ENCODE measurements around the gene BORCS5. TPM values are rescaled to one million over a fixed set of nuclear protein-coding genes. Genes with fewer than 3 reads are reported as not detected.

BORCS5 gene
- total and polyA plus RNA-seq, 2 experiments from 2014 or later = 11.3 to 12.6 TPM

- DNase-seq (ENCODE audit: low spot score) (no peak), ATAC-seq (no peak)
- Mint-ChIP-seq H3K4me3 (no peak overlapping the region), H3K36me3 (ENCODE audit: low read depth) (no peaks in the 10 kb centered on the region), H3K27ac (no peak overlapping the region), H3K4me1 (peaks cover 28% of the 10 kb centered on the region), H3K27me3 (ENCODE audit: insufficient read depth, low read depth, poor library complexity) (peaks cover 10% of the 10 kb centered on the region), H3K9me3 (no peaks in the 10 kb centered on the region)
- Histone ChIP-seq H3K27ac (ENCODE audit: low read depth) (no peak overlapping the region), H4K20me1 (replicated peaks; ENCODE audit: insufficient read depth) (no peaks in the 10 kb centered on the region; the same call in 1 of the 2 replicates), H3K27me3 (ENCODE audit: insufficient read depth) (no peaks in the 10 kb centered on the region), H3K4me3 (no peak overlapping the region), H2AFZ (no peak overlapping the region), H3F3A (replicated peaks; ENCODE audit: low read depth) (0 out of 2 replicates have a peak, but pooled peaks cover 2% of the 10 kb centered on the region), H3K36me3 (ENCODE audit: insufficient read depth) (no peaks in the 10 kb centered on the region), H3K4me2 (no peak overlapping the region), H3K79me2 (replicated peaks; ENCODE audit: insufficient read depth) (no peaks in the 10 kb centered on the region), H3K9me2 (ENCODE audit: insufficient read depth) (no peaks in the 10 kb centered on the region), H3K4me1 (ENCODE audit: insufficient read depth) (peaks cover 19% of the 10 kb centered on the region)
- TF ChIP-seq JUNB (IDR thresholded peaks at IDR 0.05; ENCODE audit: unreplicated experiment) (no peak), NANOG (IDR thresholded peaks at IDR 0.05; ENCODE audit: borderline replicate concordance) (no peak), CREB1 (CRISPR knock-in tag; IDR thresholded peaks at IDR 0.05; ENCODE audit: low read depth) (no peak), EZH2 (IDR thresholded peaks at IDR 0.05; ENCODE audit: low read depth, unreplicated experiment) (no peak), EZH2phosphoT487 (IDR thresholded peaks at IDR 0.05; ENCODE audit: unreplicated experiment) (no peak), ZNF462 (CRISPR knock-in tag; IDR thresholded peaks at IDR 0.05) (no peak), POLR2AphosphoS5 (IDR thresholded peaks at IDR 0.05; ENCODE audit: low read depth) (no peak), ETS1 (IDR thresholded peaks at IDR 0.05) (no peak), STAT1 (IDR thresholded peaks at IDR 0.05; ENCODE audit: unreplicated experiment) (no peak), ZNF114 (CRISPR knock-in tag; IDR thresholded peaks at IDR 0.05) (no peak), ZNF331 (CRISPR knock-in tag; IDR thresholded peaks at IDR 0.05; ENCODE audit: low read depth) (no peak)
- TF ChIP-seq, protein P1, sequence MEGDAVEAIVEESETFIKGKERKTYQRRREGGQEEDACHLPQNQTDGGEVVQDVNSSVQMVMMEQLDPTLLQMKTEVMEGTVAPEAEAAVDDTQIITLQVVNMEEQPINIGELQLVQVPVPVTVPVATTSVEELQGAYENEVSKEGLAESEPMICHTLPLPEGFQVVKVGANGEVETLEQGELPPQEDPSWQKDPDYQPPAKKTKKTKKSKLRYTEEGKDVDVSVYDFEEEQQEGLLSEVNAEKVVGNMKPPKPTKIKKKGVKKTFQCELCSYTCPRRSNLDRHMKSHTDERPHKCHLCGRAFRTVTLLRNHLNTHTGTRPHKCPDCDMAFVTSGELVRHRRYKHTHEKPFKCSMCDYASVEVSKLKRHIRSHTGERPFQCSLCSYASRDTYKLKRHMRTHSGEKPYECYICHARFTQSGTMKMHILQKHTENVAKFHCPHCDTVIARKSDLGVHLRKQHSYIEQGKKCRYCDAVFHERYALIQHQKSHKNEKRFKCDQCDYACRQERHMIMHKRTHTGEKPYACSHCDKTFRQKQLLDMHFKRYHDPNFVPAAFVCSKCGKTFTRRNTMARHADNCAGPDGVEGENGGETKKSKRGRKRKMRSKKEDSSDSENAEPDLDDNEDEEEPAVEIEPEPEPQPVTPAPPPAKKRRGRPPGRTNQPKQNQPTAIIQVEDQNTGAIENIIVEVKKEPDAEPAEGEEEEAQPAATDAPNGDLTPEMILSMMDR (conservative IDR thresholded peaks at IDR 0.05; ENCODE audit: low read depth in 2 of 2) = no peak
- TF ChIP-seq, protein P2, sequence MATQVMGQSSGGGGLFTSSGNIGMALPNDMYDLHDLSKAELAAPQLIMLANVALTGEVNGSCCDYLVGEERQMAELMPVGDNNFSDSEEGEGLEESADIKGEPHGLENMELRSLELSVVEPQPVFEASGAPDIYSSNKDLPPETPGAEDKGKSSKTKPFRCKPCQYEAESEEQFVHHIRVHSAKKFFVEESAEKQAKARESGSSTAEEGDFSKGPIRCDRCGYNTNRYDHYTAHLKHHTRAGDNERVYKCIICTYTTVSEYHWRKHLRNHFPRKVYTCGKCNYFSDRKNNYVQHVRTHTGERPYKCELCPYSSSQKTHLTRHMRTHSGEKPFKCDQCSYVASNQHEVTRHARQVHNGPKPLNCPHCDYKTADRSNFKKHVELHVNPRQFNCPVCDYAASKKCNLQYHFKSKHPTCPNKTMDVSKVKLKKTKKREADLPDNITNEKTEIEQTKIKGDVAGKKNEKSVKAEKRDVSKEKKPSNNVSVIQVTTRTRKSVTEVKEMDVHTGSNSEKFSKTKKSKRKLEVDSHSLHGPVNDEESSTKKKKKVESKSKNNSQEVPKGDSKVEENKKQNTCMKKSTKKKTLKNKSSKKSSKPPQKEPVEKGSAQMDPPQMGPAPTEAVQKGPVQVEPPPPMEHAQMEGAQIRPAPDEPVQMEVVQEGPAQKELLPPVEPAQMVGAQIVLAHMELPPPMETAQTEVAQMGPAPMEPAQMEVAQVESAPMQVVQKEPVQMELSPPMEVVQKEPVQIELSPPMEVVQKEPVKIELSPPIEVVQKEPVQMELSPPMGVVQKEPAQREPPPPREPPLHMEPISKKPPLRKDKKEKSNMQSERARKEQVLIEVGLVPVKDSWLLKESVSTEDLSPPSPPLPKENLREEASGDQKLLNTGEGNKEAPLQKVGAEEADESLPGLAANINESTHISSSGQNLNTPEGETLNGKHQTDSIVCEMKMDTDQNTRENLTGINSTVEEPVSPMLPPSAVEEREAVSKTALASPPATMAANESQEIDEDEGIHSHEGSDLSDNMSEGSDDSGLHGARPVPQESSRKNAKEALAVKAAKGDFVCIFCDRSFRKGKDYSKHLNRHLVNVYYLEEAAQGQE (IDR thresholded peaks at IDR 0.05; ENCODE audit: unreplicated experiment) = no peak
Measured at GRCh38 chr12:12447236-12447635, 90.4 kb downstream of the BORCS5 start.
